Uterus (tissue), 2 donors: ENCODE measurements around the gene ZNF813.

Source experiments
- POLR2A ChIP-seq, 2 donors: fragments of 450-650 bp; IDR thresholded peaks; one replicate each; pipeline ENCODE4 v1.6.1; 2016; ENCODE audit warnings: antibody characterized with exemption in 2 of 2, mild to moderate bottlenecking in 1 of 2, moderate library complexity in 1 of 2
- TF ChIP-seq, protein P1 (sequence below), 4 experiments: fragments of 200-600 bp in 2 of 4; fragments of 450-650 bp in 2 of 4; sonication (generic) in 2 of 4; IDR thresholded peaks; one replicate each; pipeline ENCODE4 v1.5.1; 2016 to 2019; ENCODE audit warnings: antibody characterized with exemption in 4 of 4, mild to moderate bottlenecking in 2 of 4, moderate library complexity in 1 of 4

DNA sequence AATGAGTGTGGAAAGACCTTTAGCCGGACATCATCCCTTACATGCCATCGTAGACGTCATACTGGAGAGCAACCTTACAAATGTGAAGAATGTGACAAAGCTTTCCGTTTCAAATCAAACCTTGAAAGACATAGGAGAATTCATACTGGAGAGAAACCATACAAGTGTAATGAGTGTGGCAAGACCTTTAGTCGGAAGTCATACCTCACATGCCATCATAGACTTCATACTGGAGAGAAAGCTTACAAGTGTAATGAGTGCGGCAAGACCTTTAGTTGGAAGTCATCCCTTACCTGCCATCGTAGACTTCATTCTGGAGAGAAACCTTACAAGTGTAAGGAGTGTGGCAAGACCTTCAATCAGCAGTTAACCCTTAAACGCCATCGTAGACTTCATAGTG, 11.7 kb upstream of the ZNF813 start:
- no peak for TF ChIP-seq POLR2A (IDR thresholded peaks at IDR 0.05)
- TF ChIP-seq, protein P1, sequence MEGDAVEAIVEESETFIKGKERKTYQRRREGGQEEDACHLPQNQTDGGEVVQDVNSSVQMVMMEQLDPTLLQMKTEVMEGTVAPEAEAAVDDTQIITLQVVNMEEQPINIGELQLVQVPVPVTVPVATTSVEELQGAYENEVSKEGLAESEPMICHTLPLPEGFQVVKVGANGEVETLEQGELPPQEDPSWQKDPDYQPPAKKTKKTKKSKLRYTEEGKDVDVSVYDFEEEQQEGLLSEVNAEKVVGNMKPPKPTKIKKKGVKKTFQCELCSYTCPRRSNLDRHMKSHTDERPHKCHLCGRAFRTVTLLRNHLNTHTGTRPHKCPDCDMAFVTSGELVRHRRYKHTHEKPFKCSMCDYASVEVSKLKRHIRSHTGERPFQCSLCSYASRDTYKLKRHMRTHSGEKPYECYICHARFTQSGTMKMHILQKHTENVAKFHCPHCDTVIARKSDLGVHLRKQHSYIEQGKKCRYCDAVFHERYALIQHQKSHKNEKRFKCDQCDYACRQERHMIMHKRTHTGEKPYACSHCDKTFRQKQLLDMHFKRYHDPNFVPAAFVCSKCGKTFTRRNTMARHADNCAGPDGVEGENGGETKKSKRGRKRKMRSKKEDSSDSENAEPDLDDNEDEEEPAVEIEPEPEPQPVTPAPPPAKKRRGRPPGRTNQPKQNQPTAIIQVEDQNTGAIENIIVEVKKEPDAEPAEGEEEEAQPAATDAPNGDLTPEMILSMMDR (IDR thresholded peaks at IDR 0.05) = no peak
